PFSK-1 (cell line): Measurements from ENCODE around the gene PARD3B.

Experiments used
- FOXP2 ChIP-seq: optimal IDR thresholded peaks from 2 replicates; pipeline ENCODE3; 2011; ENCODE audit warnings: borderline replicate concordance, control low read depth, inconsistent platforms; ENCODE audit not compliant: insufficient read depth; ENCODE audit errors: extremely low read length, extremely low read depth
- POLR2AphosphoS5 ChIP-seq: IDR thresholded peaks from 2 replicates; pipeline ENCODE4 v1.6.1; 2012; ENCODE audit warnings: low read depth, mild to moderate bottlenecking, control low read depth, low read length, moderate library complexity
- SIN3A ChIP-seq: IDR thresholded peaks from 2 replicates; pipeline ENCODE4 v1.6.1; 2012; ENCODE audit warnings: mild to moderate bottlenecking, low read length, moderate library complexity, borderline replicate concordance; ENCODE audit not compliant: insufficient read depth
- TAF1 ChIP-seq: IDR thresholded peaks from 2 replicates; pipeline ENCODE4 v1.6.1; 2012; ENCODE audit warnings: low read length, control low read depth, borderline replicate concordance; ENCODE audit not compliant: insufficient read depth
- TF ChIP-seq, protein P1 (sequence below), 2 experiments: IDR thresholded peaks; 2 replicates each; pipeline versions ENCODE4 v1.6.1 to v1.8.0; 2011 to 2012; ENCODE audit warnings: low read depth in 2 of 2, low read length in 2 of 2, control low read depth in 1 of 2, inconsistent platforms in 1 of 2, mild to moderate bottlenecking in 1 of 2, moderate library complexity in 1 of 2; ENCODE audit not compliant: insufficient read depth in 1 of 2

The PARD3B gene

GRCh38 chr2:205428811-205429210, 883.5 kb downstream of the PARD3B start:
- TF ChIP-seq FOXP2 (no peak), POLR2AphosphoS5 (no peak), TAF1 (no peak), SIN3A (no peak)
- TF ChIP-seq, protein P1, sequence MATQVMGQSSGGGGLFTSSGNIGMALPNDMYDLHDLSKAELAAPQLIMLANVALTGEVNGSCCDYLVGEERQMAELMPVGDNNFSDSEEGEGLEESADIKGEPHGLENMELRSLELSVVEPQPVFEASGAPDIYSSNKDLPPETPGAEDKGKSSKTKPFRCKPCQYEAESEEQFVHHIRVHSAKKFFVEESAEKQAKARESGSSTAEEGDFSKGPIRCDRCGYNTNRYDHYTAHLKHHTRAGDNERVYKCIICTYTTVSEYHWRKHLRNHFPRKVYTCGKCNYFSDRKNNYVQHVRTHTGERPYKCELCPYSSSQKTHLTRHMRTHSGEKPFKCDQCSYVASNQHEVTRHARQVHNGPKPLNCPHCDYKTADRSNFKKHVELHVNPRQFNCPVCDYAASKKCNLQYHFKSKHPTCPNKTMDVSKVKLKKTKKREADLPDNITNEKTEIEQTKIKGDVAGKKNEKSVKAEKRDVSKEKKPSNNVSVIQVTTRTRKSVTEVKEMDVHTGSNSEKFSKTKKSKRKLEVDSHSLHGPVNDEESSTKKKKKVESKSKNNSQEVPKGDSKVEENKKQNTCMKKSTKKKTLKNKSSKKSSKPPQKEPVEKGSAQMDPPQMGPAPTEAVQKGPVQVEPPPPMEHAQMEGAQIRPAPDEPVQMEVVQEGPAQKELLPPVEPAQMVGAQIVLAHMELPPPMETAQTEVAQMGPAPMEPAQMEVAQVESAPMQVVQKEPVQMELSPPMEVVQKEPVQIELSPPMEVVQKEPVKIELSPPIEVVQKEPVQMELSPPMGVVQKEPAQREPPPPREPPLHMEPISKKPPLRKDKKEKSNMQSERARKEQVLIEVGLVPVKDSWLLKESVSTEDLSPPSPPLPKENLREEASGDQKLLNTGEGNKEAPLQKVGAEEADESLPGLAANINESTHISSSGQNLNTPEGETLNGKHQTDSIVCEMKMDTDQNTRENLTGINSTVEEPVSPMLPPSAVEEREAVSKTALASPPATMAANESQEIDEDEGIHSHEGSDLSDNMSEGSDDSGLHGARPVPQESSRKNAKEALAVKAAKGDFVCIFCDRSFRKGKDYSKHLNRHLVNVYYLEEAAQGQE (IDR thresholded peaks at IDR 0.05; ENCODE audit: insufficient read depth in 1 of 2, low read depth in 2 of 2, low read length in 2 of 2): no peak

GRCh38 chr2:205435970-205436369, 890.7 kb downstream of the PARD3B start:
- TF ChIP-seq SIN3A (no peak), TAF1 (no peak), POLR2AphosphoS5 (no peak), FOXP2 (no peak)
- TF ChIP-seq, protein P1 (IDR thresholded peaks at IDR 0.05; ENCODE audit: insufficient read depth in 1 of 2, low read depth in 2 of 2, low read length in 2 of 2): no peak

GRCh38 chr2:205438241-205438640, 893.0 kb downstream of the PARD3B start:
- TF ChIP-seq FOXP2 (no peak), TAF1 (no peak), POLR2AphosphoS5 (no peak), SIN3A (no peak)
- TF ChIP-seq, protein P1 (IDR thresholded peaks at IDR 0.05; ENCODE audit: insufficient read depth in 1 of 2, low read depth in 2 of 2, low read length in 2 of 2): no peak

- TF ChIP-seq POLR2AphosphoS5 (no peak), TAF1 (no peak), SIN3A (no peak), FOXP2 (no peak)
- TF ChIP-seq, protein P1 (IDR thresholded peaks at IDR 0.05; ENCODE audit: insufficient read depth in 1 of 2, low read depth in 2 of 2, low read length in 2 of 2): no peak
Observed at GRCh38 chr2:205439621-205440020, 894.3 kb downstream of the PARD3B start.

GRCh38 chr2:205441524-205441923, 896.2 kb downstream of the PARD3B start:
- TF ChIP-seq TAF1 (no peak), FOXP2 (no peak), SIN3A (no peak), POLR2AphosphoS5 (no peak)
- TF ChIP-seq, protein P1 (IDR thresholded peaks at IDR 0.05; ENCODE audit: insufficient read depth in 1 of 2, low read depth in 2 of 2, low read length in 2 of 2): no peak
